Neural crest cell (in vitro differentiated cells): ENCODE measurements around the gene RETREG1. TPM values are rescaled to one million over a fixed set of nuclear protein-coding genes. Genes with fewer than 3 reads are reported as not detected.

Source experiments
- DNase-seq: peaks from one replicate; pipeline ENCODE4 v3.0.0; 2021; ENCODE audit warnings: low read depth, mixed read lengths, low spot score
- H3K27ac Mint-ChIP-seq: one replicate; pipeline ENCODE4 v1.8.0; 2021; ENCODE audit warnings: mild to moderate bottlenecking, mixed read lengths; ENCODE audit not compliant: unreplicated experiment
- H3K27me3 Mint-ChIP-seq: 2 replicates; pipeline ENCODE4 v1.8.0; 2021; ENCODE audit warnings: low read depth, mild to moderate bottlenecking, mixed read lengths
- H3K36me3 Mint-ChIP-seq: 2 replicates; pipeline ENCODE4 v1.8.0; 2021; ENCODE audit warnings: low read depth, mild to moderate bottlenecking, mixed read lengths
- H3K4me1 Mint-ChIP-seq: 2 replicates; pipeline ENCODE4 v1.8.0; 2021; ENCODE audit warnings: mixed read lengths
- H3K4me3 Mint-ChIP-seq: one replicate; pipeline ENCODE4 v1.8.0; 2021; ENCODE audit warnings: mild to moderate bottlenecking, mixed read lengths
- H3K9me3 Mint-ChIP-seq: 2 replicates; pipeline ENCODE4 v1.8.0; 2021; ENCODE audit warnings: mixed read lengths
- total RNA-seq: library from RNA; stranded (reverse); gene quantifications from 2 replicates; pipeline ENCODE4 v1.2.1, GENCODE V29; 2021
- TF ChIP-seq, protein P1 (sequence below): fragments of 200-600 bp; sonication (generic); conservative IDR thresholded peaks from 2 replicates; pipeline ENCODE4 v1.5.0; 2021; ENCODE audit warnings: antibody characterized with exemption, mild to moderate bottlenecking

Gene RETREG1
- total RNA-seq, 1 donor from 2014 or later, result 6.2 TPM

DNA sequence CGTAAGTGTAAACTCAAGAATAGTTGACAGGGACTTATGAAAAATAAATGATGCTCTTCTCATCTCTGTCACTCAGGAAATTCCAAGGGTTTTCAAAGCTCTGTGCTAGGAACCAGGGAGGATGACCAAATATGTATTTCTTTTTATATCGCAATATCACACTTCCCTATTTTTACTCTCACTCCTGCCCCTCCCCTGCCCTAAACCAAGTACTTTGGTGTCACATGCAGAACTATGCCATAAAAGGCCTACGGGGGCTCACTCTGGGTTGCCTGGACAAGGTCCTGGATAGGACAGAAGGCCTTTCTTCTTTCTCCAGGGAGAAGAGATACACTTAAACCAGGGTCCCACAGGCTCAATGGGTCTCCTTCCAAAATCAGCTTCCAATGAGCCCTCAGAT, 8.3 kb upstream of the RETREG1 start:
- DNase-seq, result no peak

DNA sequence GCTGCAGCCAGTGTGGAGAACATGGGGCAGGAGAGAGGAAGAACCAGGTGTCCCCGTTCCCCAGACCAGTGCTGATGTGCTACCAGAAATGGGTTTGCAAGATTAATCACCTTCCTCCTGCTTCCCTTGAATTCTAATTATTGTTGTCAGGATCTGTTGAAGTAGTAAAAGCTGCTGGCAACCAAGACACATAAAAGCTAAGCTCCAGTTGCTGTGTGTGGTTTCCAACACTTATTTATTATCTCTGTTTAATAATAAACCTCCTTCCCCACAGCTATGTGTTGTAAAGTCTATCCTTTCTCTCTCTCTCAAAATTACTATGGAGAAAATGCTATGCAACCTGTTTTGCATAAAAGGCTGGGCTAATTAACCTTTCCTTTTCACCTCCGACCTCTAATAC, 2.3 kb upstream of the RETREG1 start:
- no peak for DNase-seq
- Mint-ChIP-seq H3K36me3 (no peaks in the 10 kb centered on the region), H3K27ac (no peak overlapping the region), H3K4me1 (peaks cover 8% of the 10 kb centered on the region), H3K27me3 (peaks cover 19% of the 10 kb centered on the region), H3K4me3 (no peak overlapping the region), H3K9me3 (no peaks in the 10 kb centered on the region)
- TF ChIP-seq, protein P1, sequence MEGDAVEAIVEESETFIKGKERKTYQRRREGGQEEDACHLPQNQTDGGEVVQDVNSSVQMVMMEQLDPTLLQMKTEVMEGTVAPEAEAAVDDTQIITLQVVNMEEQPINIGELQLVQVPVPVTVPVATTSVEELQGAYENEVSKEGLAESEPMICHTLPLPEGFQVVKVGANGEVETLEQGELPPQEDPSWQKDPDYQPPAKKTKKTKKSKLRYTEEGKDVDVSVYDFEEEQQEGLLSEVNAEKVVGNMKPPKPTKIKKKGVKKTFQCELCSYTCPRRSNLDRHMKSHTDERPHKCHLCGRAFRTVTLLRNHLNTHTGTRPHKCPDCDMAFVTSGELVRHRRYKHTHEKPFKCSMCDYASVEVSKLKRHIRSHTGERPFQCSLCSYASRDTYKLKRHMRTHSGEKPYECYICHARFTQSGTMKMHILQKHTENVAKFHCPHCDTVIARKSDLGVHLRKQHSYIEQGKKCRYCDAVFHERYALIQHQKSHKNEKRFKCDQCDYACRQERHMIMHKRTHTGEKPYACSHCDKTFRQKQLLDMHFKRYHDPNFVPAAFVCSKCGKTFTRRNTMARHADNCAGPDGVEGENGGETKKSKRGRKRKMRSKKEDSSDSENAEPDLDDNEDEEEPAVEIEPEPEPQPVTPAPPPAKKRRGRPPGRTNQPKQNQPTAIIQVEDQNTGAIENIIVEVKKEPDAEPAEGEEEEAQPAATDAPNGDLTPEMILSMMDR, result no peak

More for the DNA sequence above, 8.3 kb upstream of the RETREG1 start:
- Mint-ChIP-seq H3K9me3 (no peaks in the 10 kb centered on the region), H3K4me1 (peaks cover 24% of the 10 kb centered on the region), H3K4me3 (no peak overlapping the region), H3K27ac (no peak overlapping the region), H3K36me3 (no peaks in the 10 kb centered on the region), H3K27me3 (peaks cover 3% of the 10 kb centered on the region)
- TF ChIP-seq, protein P1, result no peak

DNA sequence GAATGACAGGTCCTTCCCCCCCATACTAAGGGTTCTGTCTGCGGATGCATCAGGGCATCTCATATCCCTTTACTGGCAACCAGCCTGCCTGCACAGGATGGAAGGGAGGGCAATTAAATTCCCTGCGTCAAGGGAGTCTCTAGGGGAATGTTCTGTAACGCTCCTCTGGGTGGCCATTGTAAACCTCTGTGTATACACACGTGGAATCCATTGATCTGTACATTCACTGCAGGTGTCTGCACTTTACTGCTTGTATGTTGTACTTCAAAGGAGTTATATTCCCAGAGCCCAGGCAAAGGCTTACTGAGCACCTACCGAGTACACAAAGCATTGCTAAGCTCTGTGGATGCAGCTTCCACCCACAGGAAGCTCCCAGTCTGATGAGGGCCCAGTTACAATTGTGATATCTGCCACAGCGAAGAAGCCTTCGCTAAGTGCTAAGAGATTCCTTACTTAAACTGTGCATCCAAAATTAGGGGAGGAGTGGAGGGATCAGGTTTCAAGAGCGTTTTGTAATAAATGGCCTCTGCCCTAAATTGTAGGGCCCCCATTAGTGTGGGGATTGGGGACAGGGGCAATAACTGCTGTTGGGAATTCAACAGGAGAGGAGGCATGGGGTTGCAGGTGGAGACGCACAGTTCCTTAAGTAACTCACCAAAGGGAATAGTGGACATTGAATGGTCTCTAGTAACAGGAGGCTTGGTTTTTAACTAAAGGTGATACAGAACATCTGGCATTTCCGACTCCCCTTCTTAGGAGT, 1.5 kb upstream of the RETREG1 start:
- Mint-ChIP-seq H3K36me3 (no peaks in the 10 kb centered on the region), H3K9me3 (no peaks in the 10 kb centered on the region), H3K27ac (no peak overlapping the region), H3K4me3 (no peak overlapping the region), H3K4me1 (peaks cover 8% of the 10 kb centered on the region), H3K27me3 (peaks cover 19% of the 10 kb centered on the region)
- DNase-seq, result no peak
- TF ChIP-seq, protein P1, result no peak

DNA sequence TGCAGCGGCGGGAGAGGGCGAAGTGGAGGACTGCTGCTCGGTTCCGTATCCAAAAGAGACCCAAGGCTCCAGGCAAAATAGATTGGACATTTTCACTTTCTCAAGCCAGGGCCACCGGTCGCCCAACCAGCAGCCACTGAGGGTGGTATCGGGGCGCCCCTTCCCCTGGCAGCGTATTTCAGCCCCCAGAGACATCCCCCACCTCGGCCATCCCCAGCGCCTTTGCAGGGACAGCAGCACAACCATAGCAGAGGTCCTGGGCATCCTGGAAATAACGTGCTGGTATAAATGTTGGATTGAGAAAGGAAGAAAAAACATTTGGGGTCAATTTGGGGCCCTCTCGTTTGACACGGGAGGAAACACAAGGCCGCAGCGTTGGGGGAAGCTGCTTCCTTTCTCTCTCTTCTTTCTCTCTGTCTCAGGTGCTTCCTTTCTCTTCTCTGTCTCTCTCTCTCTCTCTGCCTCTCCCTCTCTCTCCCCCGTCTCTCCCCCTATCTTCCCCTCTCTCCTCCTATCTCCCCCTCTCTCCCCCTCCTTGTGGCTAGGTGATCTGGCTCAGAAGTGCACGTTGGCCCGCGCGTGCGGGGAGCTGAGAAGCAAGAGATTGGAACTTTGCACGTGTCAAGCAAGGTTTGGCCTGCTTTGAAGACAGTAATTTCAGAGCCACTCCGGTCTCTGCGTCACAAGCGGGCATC, 624 bp upstream of the RETREG1 start:
- H3K9me3 Mint-ChIP-seq, result no peaks in the 10 kb centered on the region
- H3K27me3 Mint-ChIP-seq, result peaks cover 19% of the 10 kb centered on the region
- peaks cover 8% of the 10 kb centered on the region for H3K4me1 Mint-ChIP-seq
- no peak overlapping the region for H3K27ac Mint-ChIP-seq
- H3K36me3 Mint-ChIP-seq, result no peaks in the 10 kb centered on the region
- no peak overlapping the region for H3K4me3 Mint-ChIP-seq
- no peak for DNase-seq
- TF ChIP-seq, protein P1, result no peak

DNA sequence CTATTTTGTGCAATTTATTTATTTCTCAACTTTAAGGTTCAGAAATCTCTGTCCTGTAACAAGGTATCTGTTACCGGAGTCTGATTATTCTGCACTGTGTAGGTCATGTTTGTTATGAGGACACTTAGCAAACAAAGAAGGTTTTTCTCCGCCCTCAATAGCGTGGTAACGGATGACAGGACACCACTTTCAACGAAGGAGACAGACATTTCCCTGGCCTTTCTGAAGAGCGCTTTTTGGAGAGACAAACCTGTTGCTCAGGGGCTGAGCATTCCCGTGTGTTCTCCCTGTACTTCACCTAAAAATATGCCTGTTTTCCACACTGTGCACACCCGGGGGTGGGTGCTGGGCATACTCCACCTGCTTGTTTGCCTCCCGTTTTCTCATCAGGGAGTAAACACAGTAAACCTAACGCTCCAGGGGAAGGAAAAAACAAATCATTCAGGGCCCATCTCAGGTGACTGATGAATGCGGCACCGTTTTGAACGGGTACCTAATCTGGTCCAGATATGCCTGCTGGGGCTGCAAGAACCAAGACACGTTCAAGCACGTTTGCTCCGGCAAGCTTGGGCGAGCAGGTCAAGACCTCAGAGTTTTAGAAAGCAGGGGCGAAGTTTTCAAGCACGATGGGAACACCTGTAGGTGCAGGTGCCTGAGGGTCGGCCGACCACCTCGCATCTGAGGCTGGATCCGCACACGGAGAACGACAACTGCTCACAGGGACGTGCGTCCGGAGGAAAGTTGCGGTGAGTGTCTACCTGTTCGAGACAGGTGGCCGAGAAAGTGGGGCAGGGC, 859 bp downstream of the RETREG1 start:
- Mint-ChIP-seq H3K9me3 (no peaks in the 10 kb centered on the region), H3K27me3 (peaks cover 22% of the 10 kb centered on the region)

More for the DNA sequence above, 859 bp downstream of the RETREG1 start:
- Mint-ChIP-seq H3K4me3 (peak overlapping the region; percentile 88), H3K27ac (no peak overlapping the region), H3K4me1 (peaks cover 8% of the 10 kb centered on the region), H3K36me3 (no peaks in the 10 kb centered on the region)
- TF ChIP-seq, protein P1, result no peak
- no peak for DNase-seq
